Measurements from ENCODE around the gene ENPP6. TPM values are rescaled to one million over a fixed set of nuclear protein-coding genes. Genes with fewer than 3 reads are reported as not detected.

ENPP6 gene
- total and polyA plus RNA-seq, 2 experiments from 2014 or later = 0.11 TPM; not detected in 1

DNA sequence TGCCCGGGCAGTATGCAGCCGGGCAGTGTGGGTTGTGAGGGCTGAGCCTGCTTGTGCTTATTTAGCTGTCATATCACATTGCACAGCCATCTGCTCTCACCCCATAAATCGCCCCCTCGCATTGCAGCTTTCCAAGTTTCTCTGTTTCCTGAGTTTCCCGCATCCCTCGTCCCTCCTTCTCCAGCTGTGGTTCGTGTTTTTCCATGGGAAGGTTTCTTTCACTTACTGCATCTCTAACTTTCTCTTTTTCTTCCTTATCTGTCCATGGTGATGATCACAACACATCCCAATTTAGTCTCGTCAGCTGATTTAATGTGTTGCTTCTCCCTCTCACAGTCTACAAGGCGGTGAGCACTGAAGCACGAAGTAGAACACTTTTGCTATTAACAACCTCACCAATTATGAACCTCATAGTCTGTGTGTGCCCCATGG lies 118.1 kb downstream of the ENPP6 start:
- Mint-ChIP-seq H3K4me3 (no peak overlapping the region), H3K27me3 (ENCODE audit: insufficient read depth, low read depth, poor library complexity) (peaks cover 7% of the 10 kb centered on the region), H3K4me1 (peaks cover 26% of the 10 kb centered on the region), H3K9me3 (no peaks in the 10 kb centered on the region; the same call in 2 of the 3 replicates), H3K36me3 (ENCODE audit: low read depth) (no peaks in the 10 kb centered on the region; the same call in 2 of the 3 replicates), H3K27ac (no peak overlapping the region)
- TF ChIP-seq CREB1 (CRISPR knock-in tag; IDR thresholded peaks at IDR 0.05; ENCODE audit: low read depth) (no peak), NANOG (IDR thresholded peaks at IDR 0.05; ENCODE audit: borderline replicate concordance) (no peak), JUNB (IDR thresholded peaks at IDR 0.05; ENCODE audit: unreplicated experiment) (no peak)
- TF ChIP-seq, protein P1, sequence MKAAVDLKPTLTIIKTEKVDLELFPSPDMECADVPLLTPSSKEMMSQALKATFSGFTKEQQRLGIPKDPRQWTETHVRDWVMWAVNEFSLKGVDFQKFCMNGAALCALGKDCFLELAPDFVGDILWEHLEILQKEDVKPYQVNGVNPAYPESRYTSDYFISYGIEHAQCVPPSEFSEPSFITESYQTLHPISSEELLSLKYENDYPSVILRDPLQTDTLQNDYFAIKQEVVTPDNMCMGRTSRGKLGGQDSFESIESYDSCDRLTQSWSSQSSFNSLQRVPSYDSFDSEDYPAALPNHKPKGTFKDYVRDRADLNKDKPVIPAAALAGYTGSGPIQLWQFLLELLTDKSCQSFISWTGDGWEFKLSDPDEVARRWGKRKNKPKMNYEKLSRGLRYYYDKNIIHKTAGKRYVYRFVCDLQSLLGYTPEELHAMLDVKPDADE (IDR thresholded peaks at IDR 0.05) = no peak
- ATAC-seq (no peak), DNase-seq (ENCODE audit: low spot score) (no peak)
- Histone ChIP-seq H3K36me3 (ENCODE audit: insufficient read depth) (no peaks in the 10 kb centered on the region), H3K4me1 (ENCODE audit: insufficient read depth) (no peaks in the 10 kb centered on the region; the same call in 1 of the 2 replicates), H4K20me1 (replicated peaks; ENCODE audit: insufficient read depth) (no peaks in the 10 kb centered on the region), H3K79me2 (replicated peaks; ENCODE audit: insufficient read depth) (no peaks in the 10 kb centered on the region), H2AFZ (0 out of 2 replicates have a peak overlapping the region, but pooled peaks have one; percentile 14), H3K9me2 (ENCODE audit: insufficient read depth) (no peaks in the 10 kb centered on the region), H3K27ac (ENCODE audit: low read depth) (no peak overlapping the region), H3F3A (replicated peaks; ENCODE audit: low read depth) (no peaks in the 10 kb centered on the region), H3K4me2 (no peak overlapping the region), H3K4me3 (no peak overlapping the region), H3K27me3 (ENCODE audit: insufficient read depth) (no peaks in the 10 kb centered on the region)

DNA sequence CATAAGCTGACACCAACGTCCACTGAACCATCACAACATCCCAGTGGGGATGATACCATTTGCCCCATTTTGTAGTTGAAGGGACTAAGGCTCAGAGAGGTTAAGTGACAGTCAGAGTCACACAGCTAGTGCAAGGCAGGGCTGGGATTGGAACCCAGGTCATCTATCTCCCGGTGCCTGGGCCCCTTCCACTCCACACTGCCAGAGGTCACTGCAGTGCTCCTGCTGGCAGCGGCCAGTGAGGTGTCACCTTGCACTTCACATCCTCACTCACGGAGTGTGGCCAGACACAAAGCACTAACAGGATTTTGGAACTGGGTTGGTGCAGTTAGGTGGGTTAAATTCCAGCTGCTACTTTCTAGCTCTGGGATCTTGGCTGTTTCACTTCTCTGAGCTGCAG lies 118.7 kb downstream of the ENPP6 start:
- Mint-ChIP-seq H3K27me3 (ENCODE audit: insufficient read depth, low read depth, poor library complexity) (peaks cover 7% of the 10 kb centered on the region), H3K36me3 (ENCODE audit: low read depth) (no peaks in the 10 kb centered on the region; the same call in 2 of the 3 replicates), H3K4me3 (no peak overlapping the region), H3K4me1 (peaks cover 24% of the 10 kb centered on the region), H3K9me3 (no peaks in the 10 kb centered on the region; the same call in 2 of the 3 replicates), H3K27ac (no peak overlapping the region)
- H2AFZ ChIP-seq = no peak overlapping the region
- H3K79me2 ChIP-seq (replicated peaks; ENCODE audit: insufficient read depth) = no peaks in the 10 kb centered on the region
- H3K27ac ChIP-seq (ENCODE audit: low read depth) = no peak overlapping the region
- H3K4me2 ChIP-seq = no peak overlapping the region
- ATAC-seq (no peak), DNase-seq (ENCODE audit: low spot score) (no peak)
- no peaks in the 10 kb centered on the region for H3K27me3 ChIP-seq (ENCODE audit: insufficient read depth)
- H4K20me1 ChIP-seq (replicated peaks; ENCODE audit: insufficient read depth) = no peaks in the 10 kb centered on the region
- no peak overlapping the region for H3K4me3 ChIP-seq
- no peaks in the 10 kb centered on the region for H3F3A ChIP-seq (replicated peaks; ENCODE audit: low read depth)
- no peaks in the 10 kb centered on the region for H3K9me2 ChIP-seq (ENCODE audit: insufficient read depth)
- H3K4me1 ChIP-seq (ENCODE audit: insufficient read depth) = no peaks in the 10 kb centered on the region; the same call in 1 of the 2 replicates
- H3K36me3 ChIP-seq (ENCODE audit: insufficient read depth) = no peaks in the 10 kb centered on the region
- TF ChIP-seq, protein P2, sequence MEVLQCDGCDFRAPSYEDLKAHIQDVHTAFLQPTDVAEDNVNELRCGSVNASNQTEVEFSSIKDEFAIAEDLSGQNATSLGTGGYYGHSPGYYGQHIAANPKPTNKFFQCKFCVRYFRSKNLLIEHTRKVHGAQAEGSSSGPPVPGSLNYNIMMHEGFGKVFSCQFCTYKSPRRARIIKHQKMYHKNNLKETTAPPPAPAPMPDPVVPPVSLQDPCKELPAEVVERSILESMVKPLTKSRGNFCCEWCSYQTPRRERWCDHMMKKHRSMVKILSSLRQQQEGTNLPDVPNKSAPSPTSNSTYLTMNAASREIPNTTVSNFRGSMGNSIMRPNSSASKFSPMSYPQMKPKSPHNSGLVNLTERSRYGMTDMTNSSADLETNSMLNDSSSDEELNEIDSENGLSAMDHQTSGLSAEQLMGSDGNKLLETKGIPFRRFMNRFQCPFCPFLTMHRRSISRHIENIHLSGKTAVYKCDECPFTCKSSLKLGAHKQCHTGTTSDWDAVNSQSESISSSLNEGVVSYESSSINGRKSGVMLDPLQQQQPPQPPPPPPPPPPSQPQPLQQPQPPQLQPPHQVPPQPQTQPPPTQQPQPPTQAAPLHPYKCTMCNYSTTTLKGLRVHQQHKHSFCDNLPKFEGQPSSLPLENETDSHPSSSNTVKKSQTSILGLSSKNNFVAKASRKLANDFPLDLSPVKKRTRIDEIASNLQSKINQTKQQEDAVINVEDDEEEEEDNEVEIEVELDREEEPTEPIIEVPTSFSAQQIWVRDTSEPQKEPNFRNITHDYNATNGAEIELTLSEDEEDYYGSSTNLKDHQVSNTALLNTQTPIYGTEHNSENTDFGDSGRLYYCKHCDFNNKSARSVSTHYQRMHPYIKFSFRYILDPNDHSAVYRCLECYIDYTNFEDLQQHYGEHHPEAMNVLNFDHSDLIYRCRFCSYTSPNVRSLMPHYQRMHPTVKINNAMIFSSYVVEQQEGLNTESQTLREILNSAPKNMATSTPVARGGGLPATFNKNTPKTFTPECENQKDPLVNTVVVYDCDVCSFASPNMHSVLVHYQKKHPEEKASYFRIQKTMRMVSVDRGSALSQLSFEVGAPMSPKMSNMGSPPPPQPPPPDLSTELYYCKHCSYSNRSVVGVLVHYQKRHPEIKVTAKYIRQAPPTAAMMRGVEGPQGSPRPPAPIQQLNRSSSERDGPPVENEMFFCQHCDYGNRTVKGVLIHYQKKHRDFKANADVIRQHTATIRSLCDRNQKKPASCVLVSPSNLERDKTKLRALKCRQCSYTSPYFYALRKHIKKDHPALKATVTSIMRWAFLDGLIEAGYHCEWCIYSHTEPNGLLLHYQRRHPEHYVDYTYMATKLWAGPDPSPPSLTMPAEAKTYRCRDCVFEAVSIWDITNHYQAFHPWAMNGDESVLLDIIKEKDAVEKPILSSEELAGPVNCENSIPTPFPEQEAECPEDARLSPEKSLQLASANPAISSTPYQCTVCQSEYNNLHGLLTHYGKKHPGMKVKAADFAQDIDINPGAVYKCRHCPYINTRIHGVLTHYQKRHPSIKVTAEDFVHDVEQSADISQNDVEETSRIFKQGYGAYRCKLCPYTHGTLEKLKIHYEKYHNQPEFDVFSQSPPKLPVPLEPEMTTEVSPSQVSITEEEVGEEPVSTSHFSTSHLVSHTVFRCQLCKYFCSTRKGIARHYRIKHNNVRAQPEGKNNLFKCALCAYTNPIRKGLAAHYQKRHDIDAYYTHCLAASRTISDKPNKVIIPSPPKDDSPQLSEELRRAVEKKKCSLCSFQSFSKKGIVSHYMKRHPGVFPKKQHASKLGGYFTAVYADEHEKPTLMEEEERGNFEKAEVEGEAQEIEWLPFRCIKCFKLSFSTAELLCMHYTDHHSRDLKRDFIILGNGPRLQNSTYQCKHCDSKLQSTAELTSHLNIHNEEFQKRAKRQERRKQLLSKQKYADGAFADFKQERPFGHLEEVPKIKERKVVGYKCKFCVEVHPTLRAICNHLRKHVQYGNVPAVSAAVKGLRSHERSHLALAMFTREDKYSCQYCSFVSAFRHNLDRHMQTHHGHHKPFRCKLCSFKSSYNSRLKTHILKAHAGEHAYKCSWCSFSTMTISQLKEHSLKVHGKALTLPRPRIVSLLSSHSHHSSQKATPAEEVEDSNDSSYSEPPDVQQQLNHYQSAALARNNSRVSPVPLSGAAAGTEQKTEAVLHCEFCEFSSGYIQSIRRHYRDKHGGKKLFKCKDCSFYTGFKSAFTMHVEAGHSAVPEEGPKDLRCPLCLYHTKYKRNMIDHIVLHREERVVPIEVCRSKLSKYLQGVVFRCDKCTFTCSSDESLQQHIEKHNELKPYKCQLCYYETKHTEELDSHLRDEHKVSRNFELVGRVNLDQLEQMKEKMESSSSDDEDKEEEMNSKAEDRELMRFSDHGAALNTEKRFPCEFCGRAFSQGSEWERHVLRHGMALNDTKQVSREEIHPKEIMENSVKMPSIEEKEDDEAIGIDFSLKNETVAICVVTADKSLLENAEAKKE (CRISPR knock-in tag; IDR thresholded peaks at IDR 0.05) = no peak
- no peak for TF ChIP-seq ZNF331 (CRISPR knock-in tag; IDR thresholded peaks at IDR 0.05; ENCODE audit: low read depth)
- TF ChIP-seq POLR2AphosphoS5 (IDR thresholded peaks at IDR 0.05; ENCODE audit: low read depth) = no peak
- TF ChIP-seq STAT1 (IDR thresholded peaks at IDR 0.05; ENCODE audit: unreplicated experiment) = no peak
- TF ChIP-seq NANOG (IDR thresholded peaks at IDR 0.05; ENCODE audit: borderline replicate concordance) = no peak
- TF ChIP-seq EZH2 (IDR thresholded peaks at IDR 0.05; ENCODE audit: low read depth, unreplicated experiment) = no peak
- TF ChIP-seq ZNF114 (CRISPR knock-in tag; IDR thresholded peaks at IDR 0.05) = no peak
- TF ChIP-seq EZH2phosphoT487 (IDR thresholded peaks at IDR 0.05; ENCODE audit: unreplicated experiment) = no peak
- TF ChIP-seq, protein P3, sequence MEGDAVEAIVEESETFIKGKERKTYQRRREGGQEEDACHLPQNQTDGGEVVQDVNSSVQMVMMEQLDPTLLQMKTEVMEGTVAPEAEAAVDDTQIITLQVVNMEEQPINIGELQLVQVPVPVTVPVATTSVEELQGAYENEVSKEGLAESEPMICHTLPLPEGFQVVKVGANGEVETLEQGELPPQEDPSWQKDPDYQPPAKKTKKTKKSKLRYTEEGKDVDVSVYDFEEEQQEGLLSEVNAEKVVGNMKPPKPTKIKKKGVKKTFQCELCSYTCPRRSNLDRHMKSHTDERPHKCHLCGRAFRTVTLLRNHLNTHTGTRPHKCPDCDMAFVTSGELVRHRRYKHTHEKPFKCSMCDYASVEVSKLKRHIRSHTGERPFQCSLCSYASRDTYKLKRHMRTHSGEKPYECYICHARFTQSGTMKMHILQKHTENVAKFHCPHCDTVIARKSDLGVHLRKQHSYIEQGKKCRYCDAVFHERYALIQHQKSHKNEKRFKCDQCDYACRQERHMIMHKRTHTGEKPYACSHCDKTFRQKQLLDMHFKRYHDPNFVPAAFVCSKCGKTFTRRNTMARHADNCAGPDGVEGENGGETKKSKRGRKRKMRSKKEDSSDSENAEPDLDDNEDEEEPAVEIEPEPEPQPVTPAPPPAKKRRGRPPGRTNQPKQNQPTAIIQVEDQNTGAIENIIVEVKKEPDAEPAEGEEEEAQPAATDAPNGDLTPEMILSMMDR (conservative IDR thresholded peaks at IDR 0.05; ENCODE audit: low read depth in 2 of 2) = no peak
- TF ChIP-seq, protein P1 (IDR thresholded peaks at IDR 0.05) = no peak
- no peak for TF ChIP-seq JUNB (IDR thresholded peaks at IDR 0.05; ENCODE audit: unreplicated experiment)
